ENCODE measurements around the gene GNA12. TPM values are rescaled to one million over a fixed set of nuclear protein-coding genes. Genes with fewer than 3 reads are reported as not detected.

The GNA12 gene, protein sequence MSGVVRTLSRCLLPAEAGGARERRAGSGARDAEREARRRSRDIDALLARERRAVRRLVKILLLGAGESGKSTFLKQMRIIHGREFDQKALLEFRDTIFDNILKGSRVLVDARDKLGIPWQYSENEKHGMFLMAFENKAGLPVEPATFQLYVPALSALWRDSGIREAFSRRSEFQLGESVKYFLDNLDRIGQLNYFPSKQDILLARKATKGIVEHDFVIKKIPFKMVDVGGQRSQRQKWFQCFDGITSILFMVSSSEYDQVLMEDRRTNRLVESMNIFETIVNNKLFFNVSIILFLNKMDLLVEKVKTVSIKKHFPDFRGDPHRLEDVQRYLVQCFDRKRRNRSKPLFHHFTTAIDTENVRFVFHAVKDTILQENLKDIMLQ
- polyA plus RNA-seq (2012; rRNA removed): 55.3 and 64.8 TPM in 2 replicates
- 39.3 and 56.9 TPM in 2 replicates for polyA plus RNA-seq (2012; cell fraction: cytosol; rRNA removed)
- 41.0 and 50.4 TPM in 2 replicates for polyA plus RNA-seq (2012; cell fraction: nucleus; rRNA removed)

GRCh38 chr7:2844153-2845033, at the start of gene GNA12:
Gene GNA12, minus strand, starts transcription at chr7:2844308. Its CDS starts 147 bp downstream, at chr7:2844161.
- peak within 1 kb of the TSS; percentile 93 for H3K4me2 ChIP-seq
- WGBS (ENCODE audit: low lambda C conversion rate): 5% methylated on average over 22 of the region's 79 CpGs
- DNase-seq: peak; percentile 100
- peaks cover 44% of the 10 kb centered on the region for H3K79me2 ChIP-seq (ENCODE audit: insufficient read depth)
- H3K9me2 ChIP-seq: no peaks in the 10 kb centered on the region
- H3K27me3 ChIP-seq (ENCODE audit: insufficient read depth): no peaks in the 10 kb centered on the region
- peaks cover 26% of the 10 kb centered on the region for H4K20me1 ChIP-seq (ENCODE audit: insufficient read depth)
- H3K9ac ChIP-seq: peak within 1 kb of the TSS; percentile 67
- peak within 1 kb of the TSS in 1 of 2 experiments; percentile 73; a peak in 2 of 4 replicates for H3K27ac ChIP-seq (ENCODE audit: low read depth in 2 of 2, low read length in 1 of 2)
- no peaks in the 10 kb centered on the region for H3F3A ChIP-seq (replicated peaks; ENCODE audit: insufficient read depth)
- peak within 1 kb of the TSS; percentile 85 for H2AFZ ChIP-seq (ENCODE audit: low read depth)
- ChIA-PET CTCF (interaction anchor here (1.2 to 1.5 kb wide), 3 partner anchors 21 to 173 kb away, joined by 3 to 11 read pairs (median 4); no protein-coding TSS in a partner anchor), POLR2A (interaction anchor here (1.1 kb wide), 1 partner anchor 81 kb away, joined by 3 read pairs; no protein-coding TSS in a partner anchor)
- peaks cover 0 to 6% of the 10 kb centered on the region in 2 experiments for H3K36me3 ChIP-seq (replicated peaks in 1 of 2; ENCODE audit: control insufficient read depth in 1 of 2, insufficient read depth in 2 of 2, low read length in 1 of 2)
- peak within 1 kb of the TSS; percentile 58 to 70 for H3K4me3 ChIP-seq (ENCODE audit: low read depth in 2 of 2, low read length in 1 of 2)
- no peaks in the 10 kb centered on the region for H3K9me3 ChIP-seq
- H3K4me1 ChIP-seq (ENCODE audit: control insufficient read depth in 1 of 2, insufficient read depth in 2 of 2, low read depth in 1 of 2, low read length in 1 of 2): peaks cover 3 to 8% of the 10 kb centered on the region in 2 experiments; a peak in 2 of 4 replicates
- TF ChIP-seq GABPA (IDR thresholded peaks at IDR 0.05; ENCODE audit: low read depth): peak; percentile 47
- no peak for TF ChIP-seq SIN3A (IDR thresholded peaks at IDR 0.05; ENCODE audit: borderline replicate concordance, low read depth, low read length)
- TF ChIP-seq PBX3 (IDR thresholded peaks at IDR 0.05): peak; percentile 99
- peak; percentile 76 for TF ChIP-seq MXI1 (IDR thresholded peaks at IDR 0.05; ENCODE audit: low read depth, low read length)
- TF ChIP-seq ELF1 (IDR thresholded peaks at IDR 0.05): peak; percentile 65; the same call in 1 of the 2 replicates
- TF ChIP-seq JUND (IDR thresholded peaks at IDR 0.05): no peak
- TF ChIP-seq RFX5 (IDR thresholded peaks at IDR 0.05; ENCODE audit: low read length): peak; percentile 94
- no peak for TF ChIP-seq TAF1 (IDR thresholded peaks at IDR 0.05; ENCODE audit: borderline replicate concordance, low read depth, low read length)
- no peak for TF ChIP-seq TEAD4 (IDR thresholded peaks at IDR 0.05; ENCODE audit: borderline replicate concordance, insufficient read depth)
- TF ChIP-seq POLR2AphosphoS5 (IDR thresholded peaks at IDR 0.05; ENCODE audit: low read depth, low read length): peak; percentile 83; the same call in 1 of the 2 replicates

- no peaks in the 10 kb centered on the region for H3K79me2 ChIP-seq (ENCODE audit: insufficient read depth)
- no peak overlapping the region for H3K9ac ChIP-seq
- H3K27me3 ChIP-seq (ENCODE audit: insufficient read depth): no peaks in the 10 kb centered on the region
- no peaks in the 10 kb centered on the region for H3K9me2 ChIP-seq
- POLR2A ChIA-PET: interaction anchor here (0.8 kb wide), 1 partner anchor 35 kb away, joined by 4 read pairs; no protein-coding TSS in a partner anchor
- TF ChIP-seq POLR2AphosphoS5 (IDR thresholded peaks at IDR 0.05; ENCODE audit: low read depth, low read length) (no peak), MAX (IDR thresholded peaks at IDR 0.05; ENCODE audit: low read depth) (no peak)
- DNase-seq: no peak
- 56% methylated on average over 9 of the region's 9 CpGs for WGBS (ENCODE audit: low lambda C conversion rate)
- H3F3A ChIP-seq (replicated peaks; ENCODE audit: insufficient read depth): no peaks in the 10 kb centered on the region
- no peak overlapping the region for H3K27ac ChIP-seq (ENCODE audit: low read depth in 2 of 2, low read length in 1 of 2)
- H3K4me1 ChIP-seq (ENCODE audit: control insufficient read depth in 1 of 2, insufficient read depth in 2 of 2, low read depth in 1 of 2, low read length in 1 of 2): no peaks in the 10 kb centered on the region; a peak in 1 of 4 replicates
- CTCF ChIA-PET: interaction anchor here (1.0 to 2.7 kb wide), 7 partner anchors 10 to 196 kb away, joined by 3 to 11 read pairs (median 5); no protein-coding TSS in a partner anchor
- H3K36me3 ChIP-seq (replicated peaks in 1 of 2; ENCODE audit: control insufficient read depth in 1 of 2, insufficient read depth in 2 of 2, low read length in 1 of 2): no peaks in the 10 kb centered on the region
- H4K20me1 ChIP-seq (ENCODE audit: insufficient read depth): no peaks in the 10 kb centered on the region
- H3K9me3 ChIP-seq: no peaks in the 10 kb centered on the region
- no peak overlapping the region for H3K4me2 ChIP-seq
- no peak overlapping the region for H3K4me3 ChIP-seq (ENCODE audit: low read depth in 2 of 2, low read length in 1 of 2)
- H2AFZ ChIP-seq (ENCODE audit: low read depth): no peak overlapping the region
Observed at GRCh38 chr7:2893411-2893861, 49.3 kb upstream of the GNA12 start.
